BJ (cell line): ENCODE measurements around the gene MYADML2. TPM values are rescaled to one million over a fixed set of nuclear protein-coding genes. Genes with fewer than 3 reads are reported as not detected.
A peak's percentile ranks its signal among the peaks of the same experiment; 100 is the strongest.

ENCODE experiments used
- CTCF ChIA-PET: fragments of 350-600 bp; formaldehyde crosslinking; extraction: SDS; loops from one replicate; lab custom pipeline; 2021; ENCODE audit warnings: antibody characterized with exemption, inconsistent platforms; lab: Yijun Ruan, JAX
- POLR2A ChIA-PET: fragments of 300-600 bp; sonication (Branson Sonifier 250); formaldehyde crosslinking; extraction: SDS; loops from one replicate; lab custom pipeline; 2021; ENCODE audit warnings: antibody characterized with exemption; lab: Charles Lee
- DNase-seq: peaks from one replicate; pipeline ENCODE4 v3.0.0-alpha.2; 2011; ENCODE audit warnings: low read depth
- H3K27me3 ChIP-seq: 2 replicates; pipeline ENCODE4 v1.6.0; 2011; ENCODE audit warnings: low read length; ENCODE audit not compliant: control insufficient read depth, insufficient read depth
- H3K36me3 ChIP-seq: 2 replicates; pipeline ENCODE4 v1.5.1; 2011; ENCODE audit warnings: low read length; ENCODE audit not compliant: control insufficient read depth, insufficient read depth
- H3K4me3 ChIP-seq: 2 replicates; pipeline ENCODE4 v1.5.1; 2011; ENCODE audit warnings: low read depth, mild to moderate bottlenecking, control low read depth, low read length
- CTCF ChIP-seq: IDR thresholded peaks from 2 replicates; pipeline ENCODE4 v1.5.1; 2011; ENCODE audit warnings: low read depth, mild to moderate bottlenecking, control low read depth, inconsistent platforms, low read length, moderate library complexity; ENCODE audit not compliant: insufficient read depth
- polyA plus RNA-seq: library from polyadenylated mRNA; depleted of rRNA; stranded (reverse); fragments of >200 nt; gene quantifications from 2 replicates; pipeline ENCODE4 v1.2.3, GENCODE V29; 2011

Gene MYADML2
- polyA plus RNA-seq, 1 experiment: not detected

- no peak for DNase-seq
- POLR2A ChIA-PET: no interaction called here
- peaks cover 37% of the 10 kb centered on the region for H3K36me3 ChIP-seq
- no peaks in the 10 kb centered on the region for H3K27me3 ChIP-seq
- no peak for TF ChIP-seq CTCF
- CTCF ChIA-PET: no interaction called here
- H3K4me3 ChIP-seq: peak overlapping the region; percentile 78
These were observed 36.8 kb downstream of the MYADML2 start for GRCh38 chr17:81909966-81910839.

- CTCF ChIA-PET: interaction anchor here (0.8 kb wide), 1 partner anchor 16 kb away, joined by 3 read pairs; no protein-coding TSS in a partner anchor
- no peaks in the 10 kb centered on the region for H3K27me3 ChIP-seq
- no peak for DNase-seq
- TF ChIP-seq CTCF: no peak
- H3K4me3 ChIP-seq: no peak overlapping the region
- POLR2A ChIA-PET: no interaction called here
- peaks cover 29% of the 10 kb centered on the region for H3K36me3 ChIP-seq
These were observed 37.8 kb downstream of the MYADML2 start for GRCh38 chr17:81909231-81909630.

- no peak for DNase-seq
- Histone ChIP-seq H3K27me3 (no peaks in the 10 kb centered on the region), H3K4me3 (no peak overlapping the region), H3K36me3 (peaks cover 26% of the 10 kb centered on the region)
- ChIA-PET POLR2A (no interaction called here), CTCF (interaction anchor here (0.8 kb wide), 1 partner anchor 16 kb away, joined by 3 read pairs; no protein-coding TSS in a partner anchor)
- no peak for TF ChIP-seq CTCF
These were observed 38.2 kb downstream of the MYADML2 start for GRCh38 chr17:81908793-81909192.

GRCh38 chr17:81907219-81908145 is 39.6 kb downstream of the MYADML2 start:
- CTCF ChIA-PET: interaction anchor here (0.6 kb wide), 1 partner anchor 185 kb away, joined by 3 read pairs; no protein-coding TSS in a partner anchor
- no peak for DNase-seq
- Histone ChIP-seq H3K4me3 (no peak overlapping the region), H3K27me3 (no peaks in the 10 kb centered on the region), H3K36me3 (peaks cover 17% of the 10 kb centered on the region)
- POLR2A ChIA-PET: no interaction called here
- no peak for TF ChIP-seq CTCF
